GM13977 (cell line): ENCODE data around the gene MRPL54.

Source experiments
- DNase-seq: peaks from one replicate; pipeline ENCODE4 v3.0.0; 2012; ENCODE audit warnings: low spot score
- CTCF ChIP-seq: IDR thresholded peaks from 2 replicates; pipeline ENCODE4 v1.5.1; 2012; ENCODE audit warnings: mild to moderate bottlenecking, control low read depth; ENCODE audit not compliant: insufficient read depth; ENCODE audit errors: extremely low read depth, missing control alignments
- in situ Hi-C: fragments of 300-500 bp; cut with MboI; formaldehyde crosslinking; loops from one replicate; pipeline ENCODE4 v1.12.0; 2022; ENCODE audit warnings: low sequenced_read_pairs, low pct_unique_long_range_greater_than_20kb, mixed read lengths, inconsistent platforms; ENCODE audit not compliant: unreplicated experiment

Gene MRPL54

GRCh38 chr19:3774621-3775373 lies 12.3 kb downstream of the MRPL54 start:
- TF ChIP-seq CTCF = no peak
- DNase-seq = no peak
- in situ Hi-C loops = no loop called here

GRCh38 chr19:3775374-3775711 lies 12.9 kb downstream of the MRPL54 start:
- no peak for TF ChIP-seq CTCF
- in situ Hi-C loops = no loop called here
- DNase-seq = no peak

DNA sequence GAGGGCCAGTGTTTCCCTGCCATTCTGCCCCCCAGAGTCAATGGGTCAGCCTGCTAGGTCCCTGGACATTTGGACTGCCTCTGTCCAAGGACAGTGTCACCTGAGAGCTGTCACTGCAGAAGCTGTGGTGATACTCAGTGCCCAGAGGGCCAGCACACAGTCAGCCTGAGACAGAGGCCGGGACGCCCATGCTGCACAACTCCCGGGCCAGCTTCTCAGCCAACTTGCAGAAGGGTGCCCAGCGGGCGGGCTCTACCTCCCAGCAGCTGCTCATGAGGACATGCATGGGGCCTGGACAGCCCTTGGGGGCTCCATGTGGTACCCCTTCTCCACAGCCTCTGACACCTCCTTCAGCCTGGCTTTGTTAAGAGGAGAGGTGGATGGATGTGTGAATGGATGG lies 13.3 kb downstream of the MRPL54 start:
- in situ Hi-C loops = no loop called here
- no peak for DNase-seq
- no peak for TF ChIP-seq CTCF

DNA sequence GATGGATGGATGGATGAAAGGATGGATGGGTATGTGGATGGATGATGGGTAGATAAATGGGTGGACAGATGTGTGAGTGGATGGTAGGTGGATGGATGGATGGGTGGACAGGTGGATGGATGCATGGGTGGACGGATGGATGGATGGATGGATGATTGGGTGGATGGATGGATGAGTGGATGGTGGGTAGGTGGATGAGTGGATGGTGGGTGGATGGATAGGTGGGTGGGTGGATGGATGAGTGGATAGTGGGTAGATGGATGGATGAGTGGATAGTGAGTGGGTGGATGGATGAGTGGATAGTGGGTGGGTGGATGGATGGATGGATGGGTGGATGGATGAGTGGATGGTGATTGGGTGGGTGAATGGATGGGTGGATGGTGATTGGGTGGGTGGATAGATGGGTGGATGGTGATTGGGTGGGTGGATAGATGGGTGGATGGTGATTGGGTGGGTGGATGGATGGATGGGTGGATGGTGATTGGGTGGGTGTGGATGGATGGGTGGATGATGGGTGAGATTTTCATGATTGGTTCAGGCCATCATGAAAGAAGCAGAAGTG lies 14.1 kb downstream of the MRPL54 start:
- no peak for TF ChIP-seq CTCF
- DNase-seq = no peak
- in situ Hi-C loops = no loop called here

DNA sequence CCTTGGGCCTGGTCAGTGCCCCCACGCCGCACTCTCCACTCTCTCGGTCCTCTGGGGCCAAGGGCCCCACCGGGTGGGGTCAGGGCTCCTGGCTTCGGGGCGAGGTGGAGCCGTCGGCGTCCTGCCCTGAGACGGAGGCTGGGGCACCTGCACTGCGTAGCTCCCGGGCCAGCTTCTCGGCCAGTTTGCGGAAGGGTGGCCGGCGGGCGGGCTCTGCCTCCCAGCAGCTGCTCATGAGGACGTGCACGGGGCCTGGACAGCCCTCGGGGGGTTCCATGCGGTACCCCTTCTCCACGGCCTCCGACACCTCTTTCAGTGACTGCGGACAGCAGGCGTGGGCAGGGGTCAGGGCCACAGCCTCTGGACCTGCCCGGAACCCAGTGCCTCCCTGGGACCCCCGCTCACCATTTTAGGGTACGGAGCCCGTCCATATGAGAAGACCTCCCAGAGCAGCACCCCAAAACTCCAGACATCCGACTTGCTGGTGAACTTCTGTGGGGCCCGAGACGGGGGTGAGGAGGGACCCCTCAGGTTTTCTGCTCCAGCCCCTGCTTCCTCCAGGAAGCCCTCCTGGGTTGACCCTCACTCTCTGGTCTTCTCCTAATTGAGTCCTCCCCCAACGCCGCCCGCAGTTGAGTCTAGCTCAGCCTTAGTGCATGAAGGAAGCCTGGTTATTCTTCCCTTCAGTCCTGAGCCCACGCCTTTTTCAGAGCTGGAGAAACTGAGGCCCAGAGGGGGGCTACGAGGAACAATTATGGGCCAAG lies 15.8 kb downstream of the MRPL54 start:
- in situ Hi-C loops = no loop called here
- TF ChIP-seq CTCF = no peak
- no peak for DNase-seq

DNA sequence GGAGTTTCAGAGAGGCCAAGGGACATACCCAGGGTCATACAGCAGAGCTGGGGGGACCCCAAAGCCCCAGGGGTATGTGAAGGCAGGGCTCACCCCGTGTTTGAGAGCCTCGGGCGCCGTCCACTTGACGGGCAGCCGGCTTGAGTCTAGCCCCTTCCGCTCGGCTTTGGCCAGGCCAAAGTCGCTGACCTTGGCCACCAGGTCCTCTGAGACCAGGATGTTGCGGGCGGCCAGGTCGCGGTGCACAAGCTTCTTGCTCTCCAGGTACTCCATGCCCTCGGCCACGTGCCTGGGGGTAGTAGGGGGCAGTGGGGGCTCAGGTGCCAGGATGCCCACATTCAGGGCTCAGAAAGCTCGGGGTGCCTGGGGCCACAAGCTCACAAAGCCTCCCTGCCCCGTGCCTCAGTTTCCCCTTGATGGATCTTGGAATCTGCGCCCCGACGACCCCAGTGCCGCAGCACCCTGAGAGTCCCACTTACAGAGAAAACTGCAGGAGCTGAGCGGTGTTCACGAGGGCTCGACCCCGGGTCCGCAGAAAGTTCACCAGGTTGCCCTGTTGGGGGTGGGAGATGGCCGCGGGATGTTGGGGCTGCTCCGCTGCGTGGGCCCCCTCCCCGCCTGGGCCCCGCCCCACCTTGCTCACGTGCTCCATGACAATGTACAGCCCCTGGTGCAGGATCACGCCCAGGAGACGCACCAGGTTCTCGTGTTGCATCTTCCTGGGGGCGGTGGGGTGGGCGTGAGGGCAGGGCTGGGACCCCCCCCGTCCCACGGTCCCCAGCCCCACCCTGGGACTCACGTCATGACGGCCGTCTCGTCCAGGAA lies 16.6 kb downstream of the MRPL54 start:
- in situ Hi-C loops = no loop called here
- no peak for DNase-seq
- TF ChIP-seq CTCF = no peak
